Coronary artery (tissue), 2 donors: Measurements from ENCODE around the gene C10orf88.
A peak's percentile ranks its signal among the peaks of the same experiment; 100 is the strongest.

ENCODE experiments used
- DNase-seq: peaks from one replicate; pipeline ENCODE4 v3.0.0-alpha.2; 2017; ENCODE audit warnings: low spot score
- H3K27ac ChIP-seq, 2 donors: fragments of 200-600 bp; sonication (generic); one replicate each; pipeline ENCODE4 v1.5.1; 2016 to 2019
- H3K4me3 ChIP-seq: fragments of 200-600 bp; sonication (generic); 2 replicates; pipeline ENCODE4 v1.5.1; 2016; ENCODE audit warnings: mild to moderate bottlenecking, moderate library complexity
- TF ChIP-seq, protein P1 (sequence below): fragments of 200-600 bp; sonication (generic); IDR thresholded peaks from one replicate; pipeline ENCODE4 v1.5.1; 2019; ENCODE audit warnings: antibody characterized with exemption

C10orf88 gene

DNA sequence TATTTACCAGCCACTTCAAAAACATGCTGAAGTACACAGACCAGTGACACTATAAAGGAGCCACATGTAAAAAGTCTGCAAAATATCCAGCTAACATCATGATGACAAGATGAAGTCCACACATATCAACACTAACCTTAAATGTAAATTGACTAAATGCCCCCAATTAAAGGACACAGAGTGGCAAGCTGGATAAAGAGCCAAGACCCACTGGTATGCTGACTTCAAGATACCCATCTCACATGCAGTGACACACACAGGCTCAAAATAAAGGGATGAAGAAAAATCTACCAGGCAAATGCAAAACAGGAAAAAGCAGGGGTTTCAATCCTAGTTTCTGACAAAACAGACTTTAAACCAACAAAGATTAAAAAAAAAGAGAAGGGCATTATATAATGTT lies 12.9 kb upstream of the C10orf88 start:
- H3K4me3 ChIP-seq = no peak overlapping the region
- no peak overlapping the region for H3K27ac ChIP-seq
- DNase-seq = no peak
- TF ChIP-seq, protein P1, sequence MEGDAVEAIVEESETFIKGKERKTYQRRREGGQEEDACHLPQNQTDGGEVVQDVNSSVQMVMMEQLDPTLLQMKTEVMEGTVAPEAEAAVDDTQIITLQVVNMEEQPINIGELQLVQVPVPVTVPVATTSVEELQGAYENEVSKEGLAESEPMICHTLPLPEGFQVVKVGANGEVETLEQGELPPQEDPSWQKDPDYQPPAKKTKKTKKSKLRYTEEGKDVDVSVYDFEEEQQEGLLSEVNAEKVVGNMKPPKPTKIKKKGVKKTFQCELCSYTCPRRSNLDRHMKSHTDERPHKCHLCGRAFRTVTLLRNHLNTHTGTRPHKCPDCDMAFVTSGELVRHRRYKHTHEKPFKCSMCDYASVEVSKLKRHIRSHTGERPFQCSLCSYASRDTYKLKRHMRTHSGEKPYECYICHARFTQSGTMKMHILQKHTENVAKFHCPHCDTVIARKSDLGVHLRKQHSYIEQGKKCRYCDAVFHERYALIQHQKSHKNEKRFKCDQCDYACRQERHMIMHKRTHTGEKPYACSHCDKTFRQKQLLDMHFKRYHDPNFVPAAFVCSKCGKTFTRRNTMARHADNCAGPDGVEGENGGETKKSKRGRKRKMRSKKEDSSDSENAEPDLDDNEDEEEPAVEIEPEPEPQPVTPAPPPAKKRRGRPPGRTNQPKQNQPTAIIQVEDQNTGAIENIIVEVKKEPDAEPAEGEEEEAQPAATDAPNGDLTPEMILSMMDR = no peak

DNA sequence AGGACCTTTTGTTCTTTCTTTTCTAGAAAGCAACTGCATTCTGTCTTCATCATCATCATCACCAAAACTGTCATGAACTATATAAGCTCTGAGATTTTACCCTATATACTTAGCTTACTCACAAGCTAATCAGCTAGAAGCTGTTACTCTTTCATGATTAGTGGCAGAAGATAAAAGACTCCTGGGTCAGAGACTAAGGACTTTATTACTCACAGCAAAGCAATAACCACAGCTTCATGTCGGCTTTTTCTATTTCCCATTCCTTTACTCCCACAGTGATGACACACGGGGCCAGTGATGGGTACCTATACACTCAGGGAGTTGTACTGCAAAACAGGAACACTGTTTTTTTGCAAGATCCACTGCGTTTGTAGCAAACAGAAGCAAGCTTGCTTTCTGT lies 8.4 kb upstream of the C10orf88 start:
- TF ChIP-seq, protein P1 = no peak
- Histone ChIP-seq H3K4me3 (no peak overlapping the region), H3K27ac (no peak overlapping the region)
- no peak for DNase-seq

DNA sequence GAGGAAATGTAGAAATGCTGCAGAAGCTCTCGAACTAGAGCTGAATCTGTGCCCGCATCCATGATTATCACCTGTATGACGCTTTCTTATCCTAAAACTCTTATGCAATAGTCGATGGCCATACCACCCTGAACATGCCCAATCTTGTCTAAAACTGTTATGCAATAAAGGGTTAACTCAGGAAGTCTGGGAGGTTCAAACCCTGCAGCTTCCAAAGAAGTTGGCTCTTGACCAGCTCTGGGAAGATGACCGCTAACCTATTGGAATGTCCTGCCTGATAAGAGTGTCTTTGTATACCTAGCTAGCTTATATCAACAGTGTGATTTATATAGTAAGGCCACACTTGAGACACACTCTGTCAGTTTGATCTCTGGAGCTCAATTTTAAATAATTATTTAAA lies 3.4 kb upstream of the C10orf88 start:
- TF ChIP-seq, protein P1 = no peak
- H3K4me3 ChIP-seq = no peak overlapping the region
- no peak for DNase-seq
- H3K27ac ChIP-seq = no peak overlapping the region

DNA sequence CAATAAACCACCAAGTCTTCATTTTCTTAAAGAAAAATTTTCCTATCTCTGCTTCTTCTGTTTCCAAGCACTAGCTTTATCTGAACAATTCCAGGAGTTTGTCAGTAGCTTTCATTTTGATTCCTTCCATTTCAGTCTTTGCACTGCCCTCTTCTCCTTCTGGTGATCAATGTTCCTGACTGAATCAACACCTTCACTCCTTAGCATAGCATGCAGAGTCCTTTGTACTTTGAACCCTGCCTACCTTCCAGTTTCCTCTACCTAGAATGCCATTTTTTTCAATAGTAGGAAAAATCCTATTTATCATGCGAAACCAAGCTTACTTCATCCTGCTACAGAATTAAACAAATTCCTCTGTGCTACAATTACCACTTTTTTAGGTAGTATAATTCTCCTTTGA lies 1.9 kb upstream of the C10orf88 start:
- TF ChIP-seq, protein P1 = no peak
- no peak for DNase-seq
- no peak overlapping the region for H3K27ac ChIP-seq
- no peak overlapping the region for H3K4me3 ChIP-seq

DNA sequence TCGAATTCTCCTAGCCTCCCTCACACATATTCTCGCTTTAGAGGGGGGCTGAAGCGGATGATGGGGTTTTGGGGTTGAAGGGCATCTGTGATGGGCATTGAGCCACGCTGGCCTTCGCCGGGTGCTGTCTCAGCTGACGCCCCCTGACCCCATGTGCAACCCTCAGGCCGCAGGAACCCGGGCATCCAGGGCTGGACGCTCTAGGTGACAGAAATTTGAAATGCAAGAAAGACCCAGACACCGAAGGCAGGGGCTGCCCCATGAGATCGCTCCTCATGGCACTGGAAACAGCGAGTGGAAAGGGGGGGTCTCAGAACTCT lies 664 bp upstream of the C10orf88 start:
- TF ChIP-seq, protein P1 = no peak
- Histone ChIP-seq H3K27ac (no peak overlapping the region), H3K4me3 (peak overlapping the region; percentile 90)
- DNase-seq = no peak

DNA sequence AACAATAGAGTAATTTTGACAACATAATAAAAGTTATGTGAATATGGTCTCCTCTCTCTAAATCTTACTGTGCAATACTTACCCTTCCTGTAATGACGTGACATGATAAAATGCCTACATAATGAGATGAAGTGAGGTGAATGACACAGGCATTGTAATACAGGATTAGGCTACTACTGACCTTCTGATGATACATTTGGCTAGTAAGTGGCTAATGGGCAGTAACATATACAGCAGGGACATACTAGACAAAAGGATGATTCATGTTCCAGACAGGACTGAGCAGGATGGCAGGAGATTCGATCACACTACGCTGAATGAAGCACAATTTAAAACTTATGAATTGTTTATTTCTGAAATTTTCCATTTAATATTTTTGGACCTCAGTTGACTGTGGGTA lies 4.7 kb downstream of the C10orf88 start:
- no peak for DNase-seq
- Histone ChIP-seq H3K27ac (no peak overlapping the region), H3K4me3 (no peak overlapping the region)
- TF ChIP-seq, protein P1 = no peak

DNA sequence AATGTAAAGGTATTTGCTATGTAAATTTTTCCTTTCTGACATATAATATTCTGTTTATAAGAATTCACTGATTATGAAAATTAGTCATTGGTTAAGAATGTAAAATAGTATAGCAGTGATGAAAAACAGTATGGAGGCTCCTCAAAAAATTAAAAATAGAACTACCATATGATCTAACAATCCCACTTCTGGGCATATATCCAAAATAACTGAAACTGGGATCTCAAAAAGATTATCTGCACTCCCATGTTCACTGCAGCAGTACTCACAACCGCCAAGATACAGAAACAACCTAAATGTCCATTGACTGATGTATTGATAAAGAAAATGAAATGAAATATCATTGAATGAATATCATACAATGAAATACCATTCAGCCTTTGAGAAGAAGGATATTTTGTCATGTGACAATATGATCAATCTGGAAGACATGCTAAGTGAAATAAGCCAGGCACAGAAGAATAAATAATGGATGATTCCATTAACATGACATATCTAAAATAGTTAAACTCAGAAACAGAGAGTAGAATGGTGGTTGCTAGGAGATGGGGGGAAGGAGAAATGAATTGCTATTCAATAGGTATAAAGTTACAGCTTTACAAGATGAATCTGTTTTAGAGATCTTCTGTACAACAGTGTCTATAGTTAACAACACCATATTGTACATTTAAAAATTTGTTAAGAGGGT lies 14.0 kb downstream of the C10orf88 start:
- TF ChIP-seq, protein P1 = no peak
- Histone ChIP-seq H3K27ac (no peak overlapping the region), H3K4me3 (no peak overlapping the region)
- no peak for DNase-seq
